GM20431 (cell line): ENCODE measurements around the gene CREB3L2.
"Not testable (repeated sequence)": the region's sequence is repeated elsewhere in the genome, so short reads cannot be mapped to it uniquely, and the experiment has no call there.

Experiments used
- in situ Hi-C: fragments of 300-500 bp; cut with MseI, MboI; formaldehyde crosslinking; loops from one replicate; pipeline ENCODE4 v1.15.0; 2020; ENCODE audit warnings: low sequenced_read_pairs; ENCODE audit not compliant: unreplicated experiment

Gene CREB3L2

DNA sequence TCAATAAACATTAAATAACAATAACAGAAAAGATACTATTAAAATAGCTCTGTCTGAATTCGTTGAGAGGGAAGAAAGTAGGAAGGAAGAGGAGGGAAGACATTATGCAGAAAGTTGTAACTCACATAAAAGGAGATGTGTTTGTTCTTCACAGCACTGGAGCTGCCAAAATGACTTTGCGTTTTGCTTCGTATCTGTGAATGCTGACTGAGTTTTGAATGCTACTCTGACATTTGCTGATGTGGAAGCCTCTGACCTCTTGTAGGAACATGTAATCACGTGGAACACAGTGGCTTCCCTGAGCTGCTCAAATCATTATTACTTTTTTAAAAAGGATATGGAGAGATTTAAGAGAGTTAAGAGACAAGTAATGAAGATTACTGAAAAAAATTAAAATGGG, 139.5 kb downstream of the CREB3L2 start:
- in situ Hi-C loops, result no loop called here

- in situ Hi-C loops, result no loop called here
Observed at GRCh38 chr7:137860542-137860941, 141.3 kb downstream of the CREB3L2 start.

GRCh38 chr7:137853053-137853452, 148.8 kb downstream of the CREB3L2 start:
- in situ Hi-C loops, result no loop called here

GRCh38 chr7:137852108-137852507, 149.8 kb downstream of the CREB3L2 start:
- in situ Hi-C loops, result no loop called here

DNA sequence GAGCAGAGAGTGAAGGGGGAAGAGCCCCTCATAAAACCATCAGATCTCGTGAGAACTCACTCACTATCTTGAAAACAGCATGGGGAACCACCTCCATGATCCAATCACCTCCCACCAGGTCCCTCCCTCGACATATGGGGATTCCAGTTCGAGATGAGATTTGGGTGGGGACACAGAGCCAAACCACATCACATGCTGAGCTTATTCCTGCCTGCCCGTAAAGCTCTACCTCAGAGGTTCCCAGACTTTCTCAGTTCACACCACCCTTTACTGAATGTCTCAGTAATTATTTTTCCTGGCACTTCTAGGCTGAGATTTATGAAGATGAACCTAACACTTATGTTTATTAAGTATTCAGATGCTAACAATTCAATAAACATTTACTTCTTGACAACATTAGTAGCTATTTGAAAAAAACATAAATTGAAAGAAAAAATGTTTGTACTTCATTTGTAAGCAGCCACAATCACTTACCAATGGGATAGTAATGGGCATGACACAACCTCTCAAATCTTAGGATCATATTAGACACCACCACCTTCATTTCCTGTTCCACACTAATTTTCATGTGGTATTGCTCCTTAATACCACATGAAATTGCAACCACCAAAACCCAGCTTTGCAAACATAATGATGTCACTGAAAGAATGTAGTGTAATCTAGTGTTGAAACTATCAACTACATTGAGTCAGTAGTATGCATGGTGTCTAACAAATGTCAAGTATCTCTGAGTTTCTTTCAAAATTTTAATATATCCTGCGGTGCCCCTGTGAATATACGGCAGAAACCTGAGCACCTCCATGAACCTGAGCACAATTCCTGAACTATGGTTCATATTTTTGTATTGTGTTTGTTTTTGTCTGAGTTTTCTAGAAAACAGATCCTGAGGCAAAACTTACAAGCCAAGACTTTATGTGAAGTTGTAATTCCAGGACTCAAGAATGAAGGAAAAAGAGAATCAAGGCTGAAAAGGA, 150.6 kb downstream of the CREB3L2 start:
- in situ Hi-C loops, result no loop called here

- in situ Hi-C loops, result no loop called here
Observed at GRCh38 chr7:137850571-137850970, 151.3 kb downstream of the CREB3L2 start.

- in situ Hi-C loops, result no loop called here
Observed at GRCh38 chr7:137848095-137848494, 153.8 kb downstream of the CREB3L2 start.

DNA sequence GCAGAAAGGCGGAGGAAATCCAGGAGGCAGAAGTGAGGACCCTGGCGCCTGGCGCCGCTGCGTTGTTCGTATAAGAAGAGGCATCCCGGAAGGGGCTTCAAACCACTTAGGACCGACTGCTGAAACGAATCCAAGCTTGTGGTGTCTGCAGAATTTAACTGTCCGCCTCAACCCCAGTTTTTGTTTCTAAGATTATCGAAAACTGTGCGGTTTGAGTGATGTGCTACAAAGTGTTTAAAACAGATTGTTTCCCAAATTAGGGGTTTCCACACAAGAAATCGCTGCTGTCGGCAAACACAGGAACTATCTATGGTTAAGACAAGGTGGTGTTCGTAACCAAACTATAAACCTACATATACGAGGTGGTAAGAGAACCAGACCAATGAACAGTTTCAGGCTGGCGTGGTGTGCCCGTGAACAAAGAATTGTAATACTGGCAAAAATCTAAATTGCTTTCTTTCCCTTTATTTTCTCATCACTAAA, 154.3 kb downstream of the CREB3L2 start:
- in situ Hi-C loops, result no loop called here

GRCh38 chr7:137846827-137847567, 154.9 kb downstream of the CREB3L2 start, which contains the start of gene DGKI:
TSS of gene DGKI (minus strand) at chr7:137846974.
- in situ Hi-C loops, result no loop called here

DNA sequence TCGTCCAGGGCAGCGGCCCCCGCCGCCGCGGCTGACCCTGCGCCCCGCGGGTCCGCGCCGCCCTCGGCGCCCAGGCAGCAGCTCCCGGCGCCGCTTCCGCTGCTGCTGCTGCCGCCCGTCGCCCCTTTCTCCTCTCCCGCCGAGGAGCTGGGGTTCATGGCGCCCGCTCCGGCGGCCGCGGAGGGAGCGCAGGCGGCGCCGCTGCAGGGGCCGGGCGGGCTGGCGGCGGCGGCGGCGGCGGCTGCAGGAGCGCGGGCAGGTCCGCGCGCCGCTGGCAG, 155.4 kb downstream of the CREB3L2 start:
- in situ Hi-C loops, result no loop called here

- in situ Hi-C loops, result no loop called here
Observed at GRCh38 chr7:137844677-137845425, 157.0 kb downstream of the CREB3L2 start.

DNA sequence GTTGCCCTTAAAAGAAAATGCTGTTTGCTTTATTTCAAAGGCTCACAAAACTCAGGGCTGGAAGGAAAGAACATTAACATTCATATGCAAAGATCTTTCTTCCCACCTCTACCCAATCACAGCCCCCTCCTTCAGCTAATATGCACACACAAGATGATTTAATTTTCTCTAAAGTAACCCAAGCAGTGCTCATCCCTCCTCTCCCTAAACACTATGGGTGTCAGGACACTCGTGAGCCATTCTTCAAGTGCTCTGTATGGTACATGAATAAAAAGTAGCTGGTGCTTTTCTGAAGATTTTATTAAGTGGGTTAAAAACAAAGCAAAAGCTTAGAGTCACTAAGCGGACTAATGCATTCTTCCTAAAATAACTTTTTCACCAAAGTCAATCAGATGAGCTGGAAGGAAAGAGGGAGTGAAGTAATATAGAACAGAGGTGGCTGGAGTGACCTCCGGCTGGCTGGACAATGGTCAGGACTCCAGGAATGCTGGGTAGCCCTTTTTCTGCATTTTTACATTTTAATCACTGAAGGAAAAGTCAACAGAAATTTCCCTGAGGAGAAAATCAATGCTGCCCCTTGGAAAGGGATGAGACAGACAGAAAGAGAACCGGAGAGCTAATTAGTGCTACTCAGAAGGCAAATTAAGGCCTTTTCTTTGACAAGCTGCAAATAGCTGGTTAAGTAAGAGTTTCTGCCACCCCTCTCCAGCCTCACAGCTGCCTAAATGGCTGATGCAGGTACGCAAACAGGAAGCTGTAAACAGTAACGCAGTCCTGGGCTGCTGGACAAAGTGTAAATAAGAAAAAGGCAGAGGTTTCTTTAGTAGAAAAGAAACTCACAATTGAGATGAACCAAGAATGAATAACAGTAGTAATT, 161.7 kb downstream of the CREB3L2 start:
- in situ Hi-C loops, result no loop called here

- in situ Hi-C loops, result no loop called here
Observed at GRCh38 chr7:137838706-137839315, 163.1 kb downstream of the CREB3L2 start.

DNA sequence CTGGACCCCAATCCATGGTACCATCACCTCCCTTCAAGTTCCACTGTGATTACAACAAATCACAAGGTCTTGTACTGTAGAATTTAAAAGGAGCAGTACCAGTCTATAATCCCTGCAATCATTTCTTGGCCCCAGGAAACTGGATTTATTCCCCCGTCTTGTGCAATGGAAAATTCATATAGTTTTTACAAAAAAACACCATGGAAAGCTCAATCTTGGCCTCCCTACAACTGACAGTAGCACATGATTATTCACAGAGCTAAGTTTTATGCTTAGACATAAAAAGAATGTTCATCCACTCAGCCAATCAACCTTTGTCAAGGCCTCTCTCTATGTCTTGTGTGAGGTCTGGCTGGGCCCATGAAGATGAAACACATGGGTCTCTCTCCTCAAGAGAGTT, 165.3 kb downstream of the CREB3L2 start:
- in situ Hi-C loops, result no loop called here

- in situ Hi-C loops, result no loop called here
Observed at GRCh38 chr7:137836113-137836509, 165.8 kb downstream of the CREB3L2 start.

- in situ Hi-C loops, result no loop called here
Observed at GRCh38 chr7:137835486-137836112, 166.3 kb downstream of the CREB3L2 start.

DNA sequence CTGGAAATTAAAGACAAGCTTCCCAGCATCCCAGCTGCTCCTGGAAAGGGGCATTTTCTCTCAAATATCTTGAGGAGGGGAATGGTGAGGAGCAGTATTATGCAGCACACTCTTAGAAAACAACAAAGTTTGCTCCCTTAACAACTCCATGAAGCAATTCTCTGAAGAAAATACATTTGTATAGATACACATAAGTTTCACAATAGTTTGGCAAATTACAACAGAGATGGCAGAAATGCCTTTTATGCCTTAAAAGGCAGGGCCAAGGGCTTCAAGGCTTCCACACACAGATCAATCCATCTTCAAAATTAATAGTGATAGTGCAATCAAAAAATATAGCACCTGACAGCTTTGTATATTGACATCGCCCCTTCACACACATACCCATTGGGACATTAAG, 167.3 kb downstream of the CREB3L2 start:
- in situ Hi-C loops, result no loop called here

- in situ Hi-C loops, result not testable (repeated sequence)
Observed at GRCh38 chr7:137832990-137833389, 168.9 kb downstream of the CREB3L2 start.

DNA sequence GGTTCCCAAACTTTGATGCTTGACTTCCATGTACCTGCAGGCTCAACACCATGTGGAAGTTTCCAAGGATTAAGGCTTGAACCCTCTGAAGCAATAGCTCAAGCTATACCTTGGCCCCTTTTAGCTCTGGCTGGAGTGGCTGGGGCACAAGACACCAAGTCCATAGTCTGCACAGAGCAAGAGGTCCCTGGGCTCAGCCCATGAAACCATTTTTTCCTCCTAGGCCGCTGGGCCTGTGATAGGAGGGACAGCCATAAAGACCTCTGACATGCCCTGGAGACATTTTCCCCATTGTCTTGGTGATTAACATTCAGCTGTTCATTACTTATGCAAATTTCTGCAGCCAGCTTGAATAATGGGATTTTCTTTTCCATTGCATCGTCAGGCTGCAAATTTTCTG, 169.5 kb downstream of the CREB3L2 start:
- in situ Hi-C loops, result no loop called here
